Measurements from ENCODE around the gene FGF9.

FGF9 gene

DNA sequence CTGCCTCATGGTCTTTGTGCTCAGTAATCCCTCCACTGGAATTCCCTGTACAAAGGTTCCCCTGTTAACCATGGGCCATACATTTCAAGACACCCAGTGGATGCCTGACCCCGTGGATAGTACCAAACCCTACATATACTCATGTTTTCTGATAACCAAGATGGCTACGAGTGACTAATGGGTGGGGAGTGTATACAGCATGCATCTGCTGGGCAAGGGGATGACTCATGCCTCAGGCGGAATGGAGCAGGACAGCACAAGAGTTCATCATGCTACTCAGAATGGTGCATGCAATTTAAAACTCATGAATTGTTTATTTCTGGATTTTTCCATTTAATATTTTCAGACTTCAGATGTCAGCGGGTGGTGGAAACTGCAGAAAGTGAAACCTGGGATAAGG is 13.3 kb upstream of the FGF9 start:
- Histone ChIP-seq H3K4me1 (ENCODE audit: low read length) (no peaks in the 10 kb centered on the region), H3K4me2 (ENCODE audit: low read length) (no peak overlapping the region), H2AFZ (ENCODE audit: low read depth, low read length) (no peak overlapping the region), H3K27me3 (ENCODE audit: low read depth, low read length) (peaks cover 16% of the 10 kb centered on the region), H3K79me2 (ENCODE audit: low read length) (no peaks in the 10 kb centered on the region), H3K27ac (ENCODE audit: low read length) (no peak overlapping the region), H3K36me3 (replicated peaks; ENCODE audit: low read depth, low read length) (no peaks in the 10 kb centered on the region), H3K9me3 (ENCODE audit: insufficient read depth, low read length) (no peaks in the 10 kb centered on the region), H3K9ac (ENCODE audit: low read length) (no peak overlapping the region), H3K4me3 (ENCODE audit: low read length) (no peak overlapping the region), H4K20me1 (ENCODE audit: insufficient read depth, low read length) (no peaks in the 10 kb centered on the region)
- no peak for TF ChIP-seq EZH2phosphoT487 (IDR thresholded peaks at IDR 0.05; ENCODE audit: low read depth)
- TF ChIP-seq, protein P1, sequence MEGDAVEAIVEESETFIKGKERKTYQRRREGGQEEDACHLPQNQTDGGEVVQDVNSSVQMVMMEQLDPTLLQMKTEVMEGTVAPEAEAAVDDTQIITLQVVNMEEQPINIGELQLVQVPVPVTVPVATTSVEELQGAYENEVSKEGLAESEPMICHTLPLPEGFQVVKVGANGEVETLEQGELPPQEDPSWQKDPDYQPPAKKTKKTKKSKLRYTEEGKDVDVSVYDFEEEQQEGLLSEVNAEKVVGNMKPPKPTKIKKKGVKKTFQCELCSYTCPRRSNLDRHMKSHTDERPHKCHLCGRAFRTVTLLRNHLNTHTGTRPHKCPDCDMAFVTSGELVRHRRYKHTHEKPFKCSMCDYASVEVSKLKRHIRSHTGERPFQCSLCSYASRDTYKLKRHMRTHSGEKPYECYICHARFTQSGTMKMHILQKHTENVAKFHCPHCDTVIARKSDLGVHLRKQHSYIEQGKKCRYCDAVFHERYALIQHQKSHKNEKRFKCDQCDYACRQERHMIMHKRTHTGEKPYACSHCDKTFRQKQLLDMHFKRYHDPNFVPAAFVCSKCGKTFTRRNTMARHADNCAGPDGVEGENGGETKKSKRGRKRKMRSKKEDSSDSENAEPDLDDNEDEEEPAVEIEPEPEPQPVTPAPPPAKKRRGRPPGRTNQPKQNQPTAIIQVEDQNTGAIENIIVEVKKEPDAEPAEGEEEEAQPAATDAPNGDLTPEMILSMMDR (IDR thresholded peaks at IDR 0.05; ENCODE audit: low read depth, low read length): no peak

DNA sequence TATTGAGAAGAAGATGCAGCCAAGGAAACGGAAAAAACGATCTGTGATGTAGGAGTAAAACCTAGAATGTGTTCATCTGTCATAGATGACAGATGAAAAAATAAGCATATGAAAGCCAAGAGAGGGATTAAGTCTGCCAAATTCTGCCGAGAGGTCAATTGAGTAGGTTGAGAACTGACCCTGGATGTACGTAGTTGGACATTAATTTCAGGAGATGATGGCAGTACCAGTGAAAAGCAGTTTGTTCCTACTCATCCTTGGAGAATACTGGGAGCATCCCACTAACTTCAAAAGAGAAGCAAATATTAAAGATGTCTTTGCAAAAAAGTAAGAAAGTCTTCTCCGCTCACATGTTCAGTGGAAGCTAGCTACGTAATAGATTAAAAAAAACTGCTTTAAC is 11.8 kb upstream of the FGF9 start:
- Histone ChIP-seq H3K27me3 (ENCODE audit: low read depth, low read length) (peaks cover 32% of the 10 kb centered on the region), H4K20me1 (ENCODE audit: insufficient read depth, low read length) (no peaks in the 10 kb centered on the region), H3K79me2 (ENCODE audit: low read length) (no peaks in the 10 kb centered on the region), H3K27ac (ENCODE audit: low read length) (no peak overlapping the region), H3K9me3 (ENCODE audit: insufficient read depth, low read length) (no peaks in the 10 kb centered on the region), H3K4me3 (ENCODE audit: low read length) (no peak overlapping the region), H2AFZ (ENCODE audit: low read depth, low read length) (no peak overlapping the region), H3K36me3 (replicated peaks; ENCODE audit: low read depth, low read length) (no peaks in the 10 kb centered on the region), H3K4me1 (ENCODE audit: low read length) (no peaks in the 10 kb centered on the region), H3K4me2 (ENCODE audit: low read length) (no peak overlapping the region), H3K9ac (ENCODE audit: low read length) (no peak overlapping the region)
- TF ChIP-seq, protein P1 (IDR thresholded peaks at IDR 0.05; ENCODE audit: low read depth, low read length): no peak
- TF ChIP-seq EZH2phosphoT487 (IDR thresholded peaks at IDR 0.05; ENCODE audit: low read depth): no peak

DNA sequence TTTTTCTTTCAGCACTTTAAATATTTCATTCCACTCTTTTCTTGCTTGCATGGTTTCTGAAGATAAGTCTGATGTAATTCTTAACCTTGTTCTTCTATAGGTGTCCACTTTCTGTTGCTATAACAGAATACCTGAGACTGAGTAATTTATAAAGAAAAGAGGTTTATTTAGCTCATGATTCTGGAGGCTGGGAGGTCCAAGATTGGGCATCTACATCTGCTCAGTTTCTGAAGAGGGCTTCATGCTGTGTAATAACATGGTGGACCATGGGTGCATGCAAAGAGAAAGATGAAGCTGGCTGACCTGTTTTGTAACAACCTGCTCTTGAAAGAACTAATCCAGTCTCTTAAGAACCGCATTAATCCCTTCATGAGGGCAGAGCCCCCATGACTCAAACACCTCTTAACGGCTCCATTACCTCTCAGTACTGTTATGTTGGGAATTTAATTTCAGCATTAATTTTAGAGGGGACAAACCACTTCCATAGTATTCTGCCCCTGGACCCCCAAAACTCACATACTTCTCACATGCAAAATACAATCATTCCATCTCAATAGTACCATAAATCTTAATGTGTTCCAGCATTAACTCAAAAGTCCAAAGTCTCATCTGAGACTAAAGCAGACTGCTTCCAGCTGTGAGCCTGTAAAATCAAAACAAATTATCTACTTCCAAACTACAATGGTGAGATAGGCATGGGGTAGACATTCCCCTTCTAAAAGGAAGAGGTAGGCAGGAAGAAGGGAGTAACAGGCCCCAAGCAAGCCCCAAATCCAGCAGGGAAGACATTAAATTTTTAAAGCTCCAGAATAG is 9.6 kb upstream of the FGF9 start:
- TF ChIP-seq, protein P1 (IDR thresholded peaks at IDR 0.05; ENCODE audit: low read depth, low read length): no peak
- no peak for TF ChIP-seq EZH2phosphoT487 (IDR thresholded peaks at IDR 0.05; ENCODE audit: low read depth)
- Histone ChIP-seq H3K9me3 (ENCODE audit: insufficient read depth, low read length) (no peaks in the 10 kb centered on the region), H3K4me2 (ENCODE audit: low read length) (no peak overlapping the region)

DNA sequence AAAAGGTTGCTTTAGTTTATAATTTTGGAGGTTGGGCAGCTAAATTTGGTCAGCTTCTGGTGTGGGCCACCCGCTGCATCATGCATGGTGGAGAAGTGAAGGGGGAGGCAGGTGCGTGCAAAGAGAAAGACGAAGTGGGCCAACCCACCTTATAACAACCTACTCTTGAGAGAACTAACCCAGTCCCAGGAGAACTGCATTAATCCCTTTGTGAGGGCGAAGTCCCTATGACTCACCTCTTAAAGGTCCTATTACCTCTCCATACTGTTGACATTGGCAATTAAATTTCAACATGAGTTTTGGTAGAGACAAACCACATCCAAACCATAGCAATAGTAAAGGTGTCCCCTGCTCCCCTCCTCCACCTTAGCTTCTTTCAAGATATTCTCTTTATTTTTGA is 7.7 kb upstream of the FGF9 start:
- TF ChIP-seq, protein P1 (IDR thresholded peaks at IDR 0.05; ENCODE audit: low read depth, low read length): no peak
- no peak for TF ChIP-seq EZH2phosphoT487 (IDR thresholded peaks at IDR 0.05; ENCODE audit: low read depth)
- Histone ChIP-seq H3K36me3 (replicated peaks; ENCODE audit: low read depth, low read length) (no peaks in the 10 kb centered on the region), H3K4me2 (ENCODE audit: low read length) (no peak overlapping the region), H3K4me1 (ENCODE audit: low read length) (no peaks in the 10 kb centered on the region), H3K27ac (ENCODE audit: low read length) (no peak overlapping the region), H2AFZ (ENCODE audit: low read depth, low read length) (no peak overlapping the region), H3K27me3 (ENCODE audit: low read depth, low read length) (peaks cover 29% of the 10 kb centered on the region), H3K9me3 (ENCODE audit: insufficient read depth, low read length) (no peaks in the 10 kb centered on the region), H3K9ac (ENCODE audit: low read length) (no peak overlapping the region), H3K4me3 (ENCODE audit: low read length) (no peak overlapping the region), H4K20me1 (ENCODE audit: insufficient read depth, low read length) (no peaks in the 10 kb centered on the region), H3K79me2 (ENCODE audit: low read length) (no peaks in the 10 kb centered on the region)

More for the DNA sequence above, 9.6 kb upstream of the FGF9 start:
- Histone ChIP-seq H3K27me3 (ENCODE audit: low read depth, low read length) (peaks cover 32% of the 10 kb centered on the region), H2AFZ (ENCODE audit: low read depth, low read length) (no peak overlapping the region), H3K4me3 (ENCODE audit: low read length) (no peak overlapping the region), H3K4me1 (ENCODE audit: low read length) (no peaks in the 10 kb centered on the region), H3K9ac (ENCODE audit: low read length) (no peak overlapping the region), H3K79me2 (ENCODE audit: low read length) (no peaks in the 10 kb centered on the region), H3K36me3 (replicated peaks; ENCODE audit: low read depth, low read length) (no peaks in the 10 kb centered on the region), H3K27ac (ENCODE audit: low read length) (no peak overlapping the region), H4K20me1 (ENCODE audit: insufficient read depth, low read length) (no peaks in the 10 kb centered on the region)

Data from OCI-LY3 (cell line).